Astrocyte of the cerebellum (primary cell): ENCODE measurements around the gene EYA2.

ENCODE experiments used
- DNase-seq: peaks from one replicate; pipeline ENCODE4 v3.0.0-alpha.2; 2011; ENCODE audit warnings: low read depth
- H3K4me3 ChIP-seq: 2 replicates; pipeline ENCODE4 v1.5.1; 2011; ENCODE audit warnings: mild to moderate bottlenecking, low read depth, low read length, moderate library complexity
- in situ Hi-C: cut with HindIII; loops from 2 replicates; pipeline ENCODE4 v1.10.0; 2017; ENCODE audit warnings: low sequenced_read_pairs
- TF ChIP-seq, protein P1 (sequence below): IDR thresholded peaks from 2 replicates; pipeline ENCODE4 v1.5.1; 2012; ENCODE audit warnings: low read length, low read depth, moderate library complexity, mild to moderate bottlenecking; ENCODE audit errors: missing control alignments

Gene EYA2

GRCh38 chr20:47222468-47223119 is 328.0 kb downstream of the EYA2 start:
- in situ Hi-C loops: no loop called here
- H3K4me3 ChIP-seq: no peak overlapping the region
- TF ChIP-seq, protein P1, sequence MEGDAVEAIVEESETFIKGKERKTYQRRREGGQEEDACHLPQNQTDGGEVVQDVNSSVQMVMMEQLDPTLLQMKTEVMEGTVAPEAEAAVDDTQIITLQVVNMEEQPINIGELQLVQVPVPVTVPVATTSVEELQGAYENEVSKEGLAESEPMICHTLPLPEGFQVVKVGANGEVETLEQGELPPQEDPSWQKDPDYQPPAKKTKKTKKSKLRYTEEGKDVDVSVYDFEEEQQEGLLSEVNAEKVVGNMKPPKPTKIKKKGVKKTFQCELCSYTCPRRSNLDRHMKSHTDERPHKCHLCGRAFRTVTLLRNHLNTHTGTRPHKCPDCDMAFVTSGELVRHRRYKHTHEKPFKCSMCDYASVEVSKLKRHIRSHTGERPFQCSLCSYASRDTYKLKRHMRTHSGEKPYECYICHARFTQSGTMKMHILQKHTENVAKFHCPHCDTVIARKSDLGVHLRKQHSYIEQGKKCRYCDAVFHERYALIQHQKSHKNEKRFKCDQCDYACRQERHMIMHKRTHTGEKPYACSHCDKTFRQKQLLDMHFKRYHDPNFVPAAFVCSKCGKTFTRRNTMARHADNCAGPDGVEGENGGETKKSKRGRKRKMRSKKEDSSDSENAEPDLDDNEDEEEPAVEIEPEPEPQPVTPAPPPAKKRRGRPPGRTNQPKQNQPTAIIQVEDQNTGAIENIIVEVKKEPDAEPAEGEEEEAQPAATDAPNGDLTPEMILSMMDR: no peak
- no peak for DNase-seq

- no peak overlapping the region for H3K4me3 ChIP-seq
- in situ Hi-C loops: no loop called here
- DNase-seq: no peak
- TF ChIP-seq, protein P1: no peak
Observed at GRCh38 chr20:47223896-47224295, 329.3 kb downstream of the EYA2 start.

- TF ChIP-seq, protein P1: no peak
- in situ Hi-C loops: no loop called here
- DNase-seq: no peak
- H3K4me3 ChIP-seq: no peak overlapping the region
Observed at GRCh38 chr20:47224300-47224791, 329.7 kb downstream of the EYA2 start.

DNA sequence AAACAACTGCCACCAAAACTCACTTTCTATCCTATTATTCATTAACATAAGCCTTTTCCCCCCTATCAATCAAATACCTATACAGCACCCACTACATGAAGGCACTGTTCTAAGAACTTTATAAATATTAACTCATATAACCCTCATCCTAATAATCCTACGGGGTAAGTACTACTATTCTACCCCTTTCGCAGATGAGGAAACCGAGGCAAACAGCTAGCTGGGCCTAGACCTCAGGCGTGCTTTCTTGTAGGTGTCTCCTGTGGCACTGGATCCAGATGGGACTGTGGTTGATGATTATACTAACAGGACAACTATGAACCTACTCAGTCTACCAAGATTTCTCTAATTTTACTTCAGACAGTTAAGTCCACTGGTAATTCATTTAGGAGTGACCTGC is 330.2 kb downstream of the EYA2 start:
- TF ChIP-seq, protein P1: no peak
- in situ Hi-C loops: no loop called here
- no peak overlapping the region for H3K4me3 ChIP-seq
- DNase-seq: no peak

- H3K4me3 ChIP-seq: no peak overlapping the region
- in situ Hi-C loops: no loop called here
- TF ChIP-seq, protein P1: no peak
- no peak for DNase-seq
Observed at GRCh38 chr20:47225458-47225857, 330.8 kb downstream of the EYA2 start.

DNA sequence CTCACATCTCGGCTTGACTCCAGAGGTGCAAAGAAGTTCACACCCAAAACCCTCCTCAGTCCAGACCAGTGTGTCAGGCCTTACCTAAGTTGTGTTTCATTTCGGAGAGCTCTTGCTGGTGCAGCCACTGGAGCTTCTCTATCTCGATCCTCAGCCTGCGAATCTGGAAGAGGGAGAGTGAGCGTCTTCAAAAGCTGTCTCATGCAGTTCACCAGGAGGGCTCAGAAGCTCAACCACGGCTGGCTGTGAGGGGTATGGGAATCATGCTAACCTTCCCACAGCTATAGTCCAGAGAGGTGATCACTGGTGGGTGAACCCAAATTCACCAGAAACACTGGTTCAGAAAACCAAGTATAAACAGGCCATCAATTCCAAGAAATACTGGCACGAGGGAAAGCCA is 332.5 kb downstream of the EYA2 start:
- no peak overlapping the region for H3K4me3 ChIP-seq
- in situ Hi-C loops: no loop called here
- TF ChIP-seq, protein P1: no peak

DNA sequence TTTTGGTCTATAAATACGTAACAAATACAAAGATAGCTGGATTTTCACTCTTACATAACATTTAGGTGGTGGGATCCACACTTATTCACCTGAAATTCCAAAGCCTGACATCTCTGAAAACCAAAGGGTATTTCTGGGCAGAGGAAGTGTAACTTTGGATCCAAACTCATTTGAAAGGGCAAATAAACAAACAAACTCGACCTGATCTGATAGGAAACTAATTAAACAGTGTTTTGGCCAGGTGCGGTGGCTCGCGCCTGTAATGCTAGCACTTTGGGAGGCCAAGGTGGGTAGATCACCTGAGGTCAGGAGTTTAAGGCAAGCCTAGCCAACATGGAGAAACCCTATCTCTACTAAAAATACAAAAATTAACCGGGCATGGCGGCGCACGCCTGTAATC is 332.9 kb downstream of the EYA2 start:
- H3K4me3 ChIP-seq: no peak overlapping the region
- in situ Hi-C loops: no loop called here
- TF ChIP-seq, protein P1: no peak
- DNase-seq: no peak

More for the DNA sequence above, 332.5 kb downstream of the EYA2 start:
- DNase-seq: no peak
